CD4-positive, alpha-beta memory T cell (primary cell): Measurements from ENCODE around the gene F8. TPM values are rescaled to one million over a fixed set of nuclear protein-coding genes. Genes with fewer than 3 reads are reported as not detected.
"Not testable (repeated sequence)": the region's sequence is repeated elsewhere in the genome, so short reads cannot be mapped to it uniquely, and the experiment has no call there.

Source experiments
- CTCF ChIA-PET: fragments of 350-600 bp; sonication (Branson Sonifier 250); formaldehyde crosslinking; loops from one replicate; lab custom pipeline; 2021; ENCODE audit warnings: inconsistent platforms; ENCODE audit not compliant: partially characterized antibody; lab: Charles Lee
- POLR2A ChIA-PET: fragments of 350-600 bp; sonication (Branson Sonifier 250); formaldehyde crosslinking; loops from one replicate; lab custom pipeline; 2021; ENCODE audit not compliant: partially characterized antibody; lab: Charles Lee
- DNase-seq, 5 donors: peaks; one replicate each; pipeline versions ENCODE4 v3.0.0 to v3.0.0-alpha.2; 2020 to 2022; ENCODE audit warnings: mixed read lengths in 1 of 5
- H3K27ac ChIP-seq: one replicate; pipeline ENCODE4 v1.7.0; 2013; ENCODE audit warnings: low read depth, low read length
- H3K27me3 ChIP-seq: 2 replicates; pipeline ENCODE4 v1.7.0; 2013; ENCODE audit warnings: mild to moderate bottlenecking, low read length, moderate library complexity; ENCODE audit not compliant: insufficient read depth
- H3K36me3 ChIP-seq: 2 replicates; pipeline ENCODE4 v1.7.0; 2013; ENCODE audit warnings: mild to moderate bottlenecking, low read length, moderate library complexity; ENCODE audit not compliant: insufficient read depth
- H3K4me1 ChIP-seq: 2 replicates; pipeline ENCODE4 v1.7.0; 2013; ENCODE audit warnings: mild to moderate bottlenecking, low read length, moderate library complexity; ENCODE audit not compliant: insufficient read depth
- H3K4me3 ChIP-seq, 2 donors: one replicate each; pipeline ENCODE4 v1.7.0; 2013; ENCODE audit warnings: low read length in 2 of 2, mild to moderate bottlenecking in 1 of 2
- H3K9me3 ChIP-seq, 2 donors: one replicate each; pipeline ENCODE4 v1.7.0; 2013; ENCODE audit warnings: low read length in 2 of 2, control low read depth in 1 of 2; ENCODE audit not compliant: control insufficient read depth in 1 of 2
- H3K27ac Mint-ChIP-seq, 7 donors: one replicate each; pipeline ENCODE4 v1.8.0; 2020 to 2021; ENCODE audit warnings: mixed read lengths in 7 of 7, mild to moderate bottlenecking in 6 of 7, inconsistent platforms in 3 of 7, moderate library complexity in 3 of 7
- H3K27me3 Mint-ChIP-seq, 2 donors: one replicate each; pipeline ENCODE4 v1.8.0; 2020 to 2021; ENCODE audit warnings: mixed read lengths in 2 of 2
- H3K36me3 Mint-ChIP-seq, 2 donors: one replicate each; pipeline ENCODE4 v1.8.0; 2020 to 2021; ENCODE audit warnings: mixed read lengths in 2 of 2, inconsistent platforms in 1 of 2, mild to moderate bottlenecking in 1 of 2
- H3K4me1 Mint-ChIP-seq, 4 donors: one replicate each; pipeline ENCODE4 v1.8.0; 2020 to 2021; ENCODE audit warnings: mixed read lengths in 4 of 4, mild to moderate bottlenecking in 1 of 4
- H3K4me3 Mint-ChIP-seq, 8 donors: one replicate each; pipeline ENCODE4 v1.8.0; 2020 to 2021; ENCODE audit warnings: mixed read lengths in 8 of 8, mild to moderate bottlenecking in 7 of 8, moderate library complexity in 6 of 8, inconsistent platforms in 3 of 8
- H3K9me3 Mint-ChIP-seq, 8 donors: one replicate each; pipeline ENCODE4 v1.8.0; 2020 to 2021; ENCODE audit warnings: mixed read lengths in 8 of 8, mild to moderate bottlenecking in 5 of 8, inconsistent platforms in 3 of 8, moderate library complexity in 1 of 8
- intact Hi-C: fragments of 100-400 bp; cut with micrococcal nuclease; formaldehyde crosslinking; loops from one replicate; pipeline ENCODE4 v1.15.1; 2023
- polyA plus RNA-seq, 2 donors: library from polyadenylated mRNA; unstranded; fragments of 300-500 nt; fragmentation: Illumina TruSeq; gene quantifications; one replicate each; pipeline ENCODE4 v1.2.3, GENCODE V29; 2021
- total RNA-seq, 2 experiments: library from RNA; stranded (reverse); gene quantifications; one replicate each; pipeline ENCODE4 v1.2.3, GENCODE V29; 2021

F8 gene
- total and polyA plus RNA-seq, 4 experiments from 2014 or later: 2.4 to 7.2 (median 3.7) TPM

DNA sequence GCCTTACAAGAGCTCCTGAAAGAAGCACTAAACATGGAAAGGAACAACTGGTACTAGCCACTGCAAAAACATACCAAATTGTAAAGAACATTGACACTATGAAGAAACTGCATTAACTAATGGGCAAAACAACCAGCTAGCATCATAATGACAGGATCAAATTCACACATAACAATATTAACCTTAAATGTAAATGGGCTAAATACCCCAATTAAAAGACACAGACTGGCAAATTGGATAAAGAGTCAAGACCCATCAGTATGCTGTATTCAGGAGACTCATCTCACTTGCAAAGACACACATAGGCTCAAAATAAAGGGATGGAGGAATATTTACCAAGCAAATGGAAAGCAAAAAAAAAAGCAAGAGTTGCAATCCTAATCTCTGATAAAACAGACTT is 154.0 kb downstream of the F8 start:
- CTCF ChIA-PET, H3K36me3 Mint-ChIP-seq: not testable (repeated sequence)

DNA sequence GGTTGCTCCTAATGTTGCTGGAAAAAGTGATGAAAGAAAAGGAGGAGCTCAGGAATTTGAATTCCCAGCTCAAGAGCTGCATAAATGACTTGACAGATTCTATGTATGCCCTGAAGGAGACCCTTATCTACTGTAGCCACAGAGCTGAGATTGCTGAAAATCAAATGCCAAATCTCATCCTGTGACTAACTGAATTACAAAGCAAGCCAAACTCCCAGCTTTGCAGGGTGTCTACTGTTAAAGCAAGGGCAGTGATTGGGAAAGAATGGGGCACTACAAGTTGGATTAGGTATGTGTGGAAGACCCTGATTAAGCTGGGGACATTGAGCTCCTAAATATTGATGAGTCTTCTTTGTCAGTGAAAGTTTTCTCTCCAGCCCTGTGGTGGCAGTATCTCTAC is 167.3 kb downstream of the F8 start:
- no peak for DNase-seq
- Histone ChIP-seq H3K4me1 (no peaks in the 10 kb centered on the region), H3K27me3 (no peaks in the 10 kb centered on the region), H3K27ac (no peak overlapping the region), H3K4me3 (no peak overlapping the region), H3K9me3 (no peaks in the 10 kb centered on the region), H3K36me3 (no peaks in the 10 kb centered on the region)
- Mint-ChIP-seq H3K9me3 (peaks cover 0 to 2% (median 0%) of the 10 kb centered on the region in 8 donors), H3K36me3 (peaks cover 2 to 20% of the 10 kb centered on the region in 2 donors), H3K27me3 (no peaks in the 10 kb centered on the region), H3K27ac (no peak overlapping the region), H3K4me1 (no peaks in the 10 kb centered on the region), H3K4me3 (no peak overlapping the region)
- ChIA-PET POLR2A (no interaction called here), CTCF (no interaction called here)
- intact Hi-C loops: no loop called here

More for the DNA sequence above, 154.0 kb downstream of the F8 start:
- H3K9me3 Mint-ChIP-seq: peaks cover 0 to 49% (median 24%) of the 10 kb centered on the region in 8 donors
- H3K36me3 ChIP-seq, H3K4me3 Mint-ChIP-seq, H3K27ac ChIP-seq, H3K4me1 ChIP-seq, H3K27ac Mint-ChIP-seq, H3K4me1 Mint-ChIP-seq, H3K27me3 ChIP-seq, H3K9me3 ChIP-seq, DNase-seq, intact Hi-C loops, H3K4me3 ChIP-seq, H3K27me3 Mint-ChIP-seq, POLR2A ChIA-PET: not testable (repeated sequence)

DNA sequence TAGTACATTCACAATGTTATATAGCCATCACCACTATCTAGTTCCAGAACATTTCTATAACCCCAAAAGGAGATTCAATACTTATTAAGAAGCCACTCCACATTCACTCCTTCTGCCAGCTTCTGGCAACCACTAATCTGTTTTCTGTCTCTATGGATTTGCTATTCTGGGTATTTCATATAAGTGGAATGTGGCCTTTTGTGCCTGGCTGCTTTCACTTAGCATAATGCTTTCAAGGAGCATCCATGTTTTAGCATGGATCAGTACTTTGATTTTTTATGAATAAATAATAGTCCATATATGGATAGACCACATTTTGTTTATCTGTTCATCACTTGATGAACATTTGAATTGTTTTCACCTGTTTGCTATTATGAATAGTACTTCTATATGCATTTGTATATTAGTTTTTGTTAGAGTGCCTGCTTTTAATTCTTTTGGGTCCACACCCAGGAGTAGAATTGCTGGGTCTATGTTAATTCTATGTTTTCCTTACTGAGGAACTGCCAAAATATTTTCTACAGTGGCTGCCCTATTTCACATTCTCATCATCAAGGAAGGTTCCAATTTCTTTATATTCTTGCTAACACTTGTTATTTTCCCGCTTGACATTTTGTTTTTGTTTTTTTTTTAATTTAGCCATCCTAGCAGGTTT is 171.4 kb downstream of the F8 start:
- Mint-ChIP-seq H3K4me3 (no peak overlapping the region), H3K27ac (no peak overlapping the region), H3K9me3 (no peaks in the 10 kb centered on the region), H3K4me1 (no peaks in the 10 kb centered on the region), H3K36me3 (peaks cover 0 to 7% of the 10 kb centered on the region in 2 donors), H3K27me3 (no peaks in the 10 kb centered on the region)
- intact Hi-C loops: no loop called here
- Histone ChIP-seq H3K9me3 (no peaks in the 10 kb centered on the region), H3K4me1 (no peaks in the 10 kb centered on the region), H3K4me3 (no peak overlapping the region), H3K27me3 (no peaks in the 10 kb centered on the region), H3K36me3 (no peaks in the 10 kb centered on the region), H3K27ac (no peak overlapping the region)
- DNase-seq: no peak
- ChIA-PET POLR2A (no interaction called here), CTCF (no interaction called here)

DNA sequence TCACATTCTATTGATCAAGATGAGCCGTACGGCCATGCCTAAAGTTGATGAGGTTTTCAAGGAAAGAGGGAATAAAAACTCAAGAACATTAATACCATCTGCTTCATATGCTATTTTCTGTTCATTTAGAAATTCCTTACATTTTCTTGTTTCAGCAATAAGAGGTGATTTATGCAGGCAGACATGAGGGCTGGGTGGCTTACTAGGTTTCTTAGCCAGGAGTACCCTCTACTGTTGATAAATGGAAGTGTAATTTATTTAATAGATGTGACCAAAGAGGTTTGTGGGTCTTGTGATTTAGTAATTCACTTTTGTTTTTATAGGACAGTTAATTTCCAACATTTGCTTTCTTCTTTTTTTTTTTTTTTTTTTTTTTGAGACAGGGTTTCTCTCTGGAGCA is 181.7 kb downstream of the F8 start:
- Histone ChIP-seq H3K36me3 (no peaks in the 10 kb centered on the region), H3K4me3 (no peak overlapping the region), H3K27ac (no peak overlapping the region), H3K4me1 (no peaks in the 10 kb centered on the region), H3K9me3 (no peaks in the 10 kb centered on the region), H3K27me3 (no peaks in the 10 kb centered on the region)
- Mint-ChIP-seq H3K27me3 (no peaks in the 10 kb centered on the region), H3K4me1 (peaks cover 0 to 1% (median 0%) of the 10 kb centered on the region in 4 donors), H3K36me3 (no peaks in the 10 kb centered on the region), H3K4me3 (no peak overlapping the region), H3K9me3 (peaks cover 0 to 2% (median 0%) of the 10 kb centered on the region in 8 donors), H3K27ac (no peak overlapping the region)
- CTCF ChIA-PET: interaction anchor here (0.7 to 1.0 kb wide), 4 partner anchors 8 to 109 kb away, joined by 3 to 4 read pairs (median 4); partner anchors contain the start of gene GAB3
- peak in 4 of 5 donors; percentile 35 to 43 (median 36) for DNase-seq
- POLR2A ChIA-PET: no interaction called here
- intact Hi-C loops: loop anchor here (1.0 to 2.0 kb wide), 2 partner anchors 91 to 126 kb away; no protein-coding TSS in a partner anchor

DNA sequence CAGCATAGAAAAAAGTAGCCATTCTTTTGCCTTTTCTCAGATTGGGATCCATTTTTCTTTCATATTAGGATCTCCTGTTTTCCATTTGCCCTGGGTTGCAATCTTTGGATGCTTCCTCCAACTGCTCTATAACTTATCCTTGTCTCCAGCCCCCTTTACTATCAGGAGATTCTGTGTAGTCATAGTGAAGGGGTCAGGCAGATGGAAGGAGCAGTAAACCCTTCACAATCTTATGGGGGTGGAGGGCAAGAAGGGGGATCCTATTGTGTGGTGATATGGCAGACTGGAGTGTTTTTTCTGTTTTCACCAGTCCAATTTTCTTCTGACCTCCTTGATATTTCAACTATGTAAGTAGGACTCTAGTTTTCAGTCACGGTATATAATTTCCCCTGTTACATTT is 186.4 kb downstream of the F8 start:
- Mint-ChIP-seq H3K9me3 (no peaks in the 10 kb centered on the region), H3K27me3 (no peaks in the 10 kb centered on the region), H3K4me3 (no peak overlapping the region), H3K4me1 (peaks cover 0 to 1% (median 0%) of the 10 kb centered on the region in 4 donors), H3K36me3 (no peaks in the 10 kb centered on the region), H3K27ac (no peak overlapping the region)
- ChIA-PET CTCF (no interaction called here), POLR2A (no interaction called here)
- DNase-seq: no peak
- Histone ChIP-seq H3K27me3 (no peaks in the 10 kb centered on the region), H3K27ac (no peak overlapping the region), H3K9me3 (no peaks in the 10 kb centered on the region), H3K4me3 (no peak overlapping the region), H3K4me1 (no peaks in the 10 kb centered on the region), H3K36me3 (no peaks in the 10 kb centered on the region)
- intact Hi-C loops: no loop called here

DNA sequence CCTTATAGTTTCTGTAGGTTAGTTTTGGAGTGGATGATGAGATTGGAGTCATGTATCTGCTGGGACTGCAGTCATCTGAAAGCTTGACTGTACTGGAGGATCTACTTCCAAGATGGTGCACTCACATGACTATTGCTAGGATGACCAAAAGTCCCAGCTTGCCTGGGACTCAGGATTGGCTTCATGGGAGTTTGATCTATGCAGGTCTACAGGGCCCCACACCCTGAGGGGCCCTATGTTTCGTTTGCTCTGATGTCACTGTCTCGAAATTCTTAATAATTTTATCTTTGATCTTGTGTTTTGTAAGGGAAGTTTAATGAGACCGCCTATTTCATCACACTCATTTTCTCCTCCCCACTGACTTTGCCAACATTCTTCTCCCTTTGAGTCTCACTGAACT is 188.0 kb downstream of the F8 start, which contains the start of gene SMIM9:
Gene SMIM9, minus strand, starts transcription at position 101 of the 400 bp plus-strand sequence. CDS start 3,806 bp downstream, outside the sequence.
- Mint-ChIP-seq H3K27ac (no peak within 1 kb of the TSS), H3K9me3 (no peaks in the 10 kb centered on the region), H3K4me1 (peaks cover 0 to 5% (median 2%) of the 10 kb centered on the region in 4 donors), H3K4me3 (no peak within 1 kb of the TSS), H3K27me3 (no peaks in the 10 kb centered on the region), H3K36me3 (no peaks in the 10 kb centered on the region)
- Histone ChIP-seq H3K36me3 (no peaks in the 10 kb centered on the region), H3K27me3 (no peaks in the 10 kb centered on the region), H3K4me3 (no peak within 1 kb of the TSS), H3K9me3 (no peaks in the 10 kb centered on the region), H3K27ac (no peak within 1 kb of the TSS), H3K4me1 (no peaks in the 10 kb centered on the region)
- POLR2A ChIA-PET: no interaction called here
- CTCF ChIA-PET: no interaction called here
- no peak for DNase-seq
- intact Hi-C loops: no loop called here

DNA sequence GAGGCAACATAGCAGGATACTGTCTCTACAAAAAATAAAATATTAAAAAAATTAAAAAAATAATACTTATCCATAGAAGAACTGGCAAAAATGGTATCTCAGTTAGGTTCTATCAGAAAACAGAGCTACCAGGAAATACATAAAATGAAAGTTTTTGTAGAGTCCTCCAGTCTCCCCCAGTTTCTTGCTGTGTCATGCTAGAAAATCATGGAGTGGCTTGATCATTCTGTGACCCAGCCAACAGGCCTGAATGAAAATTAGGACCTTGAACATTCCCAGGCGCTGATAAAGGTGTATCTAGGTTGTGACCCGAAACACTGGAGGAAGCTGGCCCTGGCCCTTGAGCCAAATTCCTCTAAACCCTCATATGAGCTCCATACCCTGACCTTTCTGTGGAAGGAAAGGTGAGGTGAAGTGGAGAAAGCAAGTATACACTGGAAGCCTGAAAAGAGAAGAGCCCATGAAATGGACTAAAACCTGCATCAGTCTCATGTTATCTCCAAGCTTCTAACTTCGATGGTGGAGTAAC is 188.7 kb downstream of the F8 start:
- Mint-ChIP-seq H3K36me3 (no peaks in the 10 kb centered on the region), H3K4me3 (no peak overlapping the region), H3K4me1 (peaks cover 1 to 5% (median 2%) of the 10 kb centered on the region in 4 donors), H3K27me3 (no peaks in the 10 kb centered on the region), H3K27ac (no peak overlapping the region), H3K9me3 (no peaks in the 10 kb centered on the region)
- H3K9me3 ChIP-seq: no peaks in the 10 kb centered on the region
- ChIA-PET CTCF (no interaction called here), POLR2A (no interaction called here)
- no peak for DNase-seq
- no peak overlapping the region for H3K4me3 ChIP-seq
- H3K36me3 ChIP-seq: no peaks in the 10 kb centered on the region
- H3K27me3 ChIP-seq: no peaks in the 10 kb centered on the region
- no peak overlapping the region for H3K27ac ChIP-seq
- intact Hi-C loops: no loop called here
- no peaks in the 10 kb centered on the region for H3K4me1 ChIP-seq
